Activated CD4-positive, alpha-beta T cell treated with anti-CD3 and anti-CD28 coated beads for 24 hours (primary cell): ENCODE measurements around the gene SRGAP1.
"Not testable (repeated sequence)": the region's sequence is repeated elsewhere in the genome, so short reads cannot be mapped to it uniquely, and the experiment has no call there.

Experiments
- DNase-seq, 2 donors: peaks; one replicate each; pipeline ENCODE4 v3.0.0-alpha.2; 2020; ENCODE audit warnings: low read depth in 2 of 2

SRGAP1 gene

GRCh38 chr12:64044191-64044590, 199.7 kb downstream of the SRGAP1 start:
- DNase-seq, result no peak

GRCh38 chr12:64051057-64051456, 206.6 kb downstream of the SRGAP1 start:
- no peak for DNase-seq

- no peak for DNase-seq
These were observed 208.6 kb downstream of the SRGAP1 start for GRCh38 chr12:64053117-64053516.

- no peak for DNase-seq
These were observed 209.6 kb downstream of the SRGAP1 start for GRCh38 chr12:64054079-64054520.

GRCh38 chr12:64056741-64057140, 212.2 kb downstream of the SRGAP1 start:
- no peak for DNase-seq

GRCh38 chr12:64057706-64058105, 213.2 kb downstream of the SRGAP1 start:
- DNase-seq, result no peak

- no peak for DNase-seq
These were observed 214.2 kb downstream of the SRGAP1 start for GRCh38 chr12:64058541-64059265.

- no peak for DNase-seq
These were observed 215.2 kb downstream of the SRGAP1 start for GRCh38 chr12:64059685-64060084.

- DNase-seq, result no peak
These were observed 217.4 kb downstream of the SRGAP1 start for GRCh38 chr12:64061868-64062375.

GRCh38 chr12:64063121-64063520, 218.6 kb downstream of the SRGAP1 start:
- DNase-seq, result no peak

GRCh38 chr12:64064240-64064639, 219.7 kb downstream of the SRGAP1 start:
- no peak for DNase-seq

GRCh38 chr12:64064706-64065105, 220.2 kb downstream of the SRGAP1 start:
- DNase-seq, result no peak

GRCh38 chr12:64065881-64066451, 221.5 kb downstream of the SRGAP1 start:
- DNase-seq, result no peak

- no peak for DNase-seq
These were observed 222.3 kb downstream of the SRGAP1 start for GRCh38 chr12:64066776-64067175.

- DNase-seq, result no peak
These were observed 226.0 kb downstream of the SRGAP1 start for GRCh38 chr12:64070454-64070853.

GRCh38 chr12:64072916-64073575, 228.5 kb downstream of the SRGAP1 start:
- no peak for DNase-seq

GRCh38 chr12:64076565-64076964, 232.1 kb downstream of the SRGAP1 start:
- not testable (repeated sequence) for DNase-seq

- no peak for DNase-seq
These were observed 233.4 kb downstream of the SRGAP1 start for GRCh38 chr12:64077922-64078321.

GRCh38 chr12:64080319-64081007, 236.0 kb downstream of the SRGAP1 start:
- DNase-seq, result no peak

GRCh38 chr12:64081008-64081404, 236.5 kb downstream of the SRGAP1 start:
- DNase-seq, result no peak

- DNase-seq, result no peak
These were observed 237.6 kb downstream of the SRGAP1 start for GRCh38 chr12:64082116-64082515.

GRCh38 chr12:64082866-64083268, 238.4 kb downstream of the SRGAP1 start:
- DNase-seq, result no peak
